H9 (cell line): ENCODE measurements around the gene FMN1. TPM values are rescaled to one million over a fixed set of nuclear protein-coding genes. Genes with fewer than 3 reads are reported as not detected.

Experiments
- DNase-seq: peaks from one replicate; pipeline ENCODE4 v3.0.0-alpha.2; 2017
- H2AFZ ChIP-seq: one replicate; pipeline ENCODE4 v1.6.1; 2013; ENCODE audit warnings: mild to moderate bottlenecking, low read length, control low read depth, moderate library complexity
- H2AK5ac ChIP-seq: 2 replicates; pipeline ENCODE4 v1.6.1; 2013; ENCODE audit warnings: low read length, control low read depth, mixed read lengths; ENCODE audit not compliant: insufficient read length
- H2BK120ac ChIP-seq: one replicate; pipeline ENCODE4 v1.6.1; 2013; ENCODE audit warnings: low read depth, mild to moderate bottlenecking, low read length, control low read depth, inconsistent platforms; ENCODE audit not compliant: poor library complexity, severe bottlenecking
- H2BK12ac ChIP-seq: 2 replicates; pipeline ENCODE4 v1.6.1; 2013; ENCODE audit warnings: low read length, control low read depth, mixed read lengths, low read depth; ENCODE audit not compliant: insufficient read length
- H2BK15ac ChIP-seq: 2 replicates; pipeline ENCODE4 v1.6.1; 2013; ENCODE audit warnings: low read depth, low read length, control low read depth
- H2BK20ac ChIP-seq: one replicate; pipeline ENCODE4 v1.6.1; 2013; ENCODE audit warnings: low read depth, mild to moderate bottlenecking, low read length, control low read depth, inconsistent platforms; ENCODE audit not compliant: poor library complexity, severe bottlenecking
- H2BK5ac ChIP-seq: 2 replicates; pipeline ENCODE4 v1.6.1; 2013; ENCODE audit warnings: low read length, control low read depth, mixed read lengths; ENCODE audit not compliant: insufficient read length
- H3K14ac ChIP-seq: 2 replicates; pipeline ENCODE4 v1.6.1; 2013; ENCODE audit warnings: low read length, control low read depth; ENCODE audit not compliant: insufficient read depth
- H3K18ac ChIP-seq: 2 replicates; pipeline ENCODE4 v1.6.1; 2013; ENCODE audit warnings: low read depth, mild to moderate bottlenecking, mixed read lengths, low read length, control low read depth; ENCODE audit not compliant: insufficient read length
- H3K23ac ChIP-seq: 2 replicates; pipeline ENCODE4 v1.6.1; 2013; ENCODE audit warnings: low read length, control low read depth, mixed read lengths, low read depth; ENCODE audit not compliant: insufficient read length
- H3K23me2 ChIP-seq: 2 replicates; pipeline ENCODE4 v1.6.1; 2013; ENCODE audit warnings: low read depth, mild to moderate bottlenecking, mixed read lengths, low read length, control low read depth; ENCODE audit not compliant: insufficient read length, poor library complexity, severe bottlenecking
- H3K27ac ChIP-seq: 2 replicates; pipeline ENCODE4 v1.5.1; 2013; ENCODE audit warnings: low read length, control low read depth, mixed read lengths, low read depth; ENCODE audit not compliant: insufficient read length
- H3K27me3 ChIP-seq: 2 replicates; pipeline ENCODE4 v1.6.1; 2013; ENCODE audit warnings: low read length, control low read depth, inconsistent platforms; ENCODE audit not compliant: insufficient read depth
- H3K4ac ChIP-seq: 2 replicates; pipeline ENCODE4 v1.6.1; 2013; ENCODE audit warnings: low read depth, mild to moderate bottlenecking, control low read depth, inconsistent platforms, low read length, moderate library complexity
- H3K4me1 ChIP-seq: 2 replicates; pipeline ENCODE4 v1.6.1; 2013; ENCODE audit warnings: low read length, control low read depth, inconsistent platforms; ENCODE audit not compliant: insufficient read depth
- H3K4me2 ChIP-seq: 2 replicates; pipeline ENCODE4 v1.6.1; 2013; ENCODE audit warnings: low read length, control low read depth, mixed read lengths; ENCODE audit not compliant: insufficient read length, insufficient read depth
- H3K56ac ChIP-seq: 2 replicates; pipeline ENCODE4 v1.6.1; 2013; ENCODE audit warnings: low read depth, mild to moderate bottlenecking, mixed read lengths, low read length, control low read depth; ENCODE audit not compliant: insufficient read length
- H3K79me1 ChIP-seq: 2 replicates; pipeline ENCODE4 v1.6.1; 2013; ENCODE audit warnings: low read depth, mild to moderate bottlenecking, moderate library complexity, low read length, control low read depth, inconsistent platforms; ENCODE audit not compliant: insufficient read depth, poor library complexity, severe bottlenecking
- H3K79me2 ChIP-seq: 2 replicates; pipeline ENCODE4 v1.6.1; 2013; ENCODE audit warnings: low read length, control low read depth, inconsistent platforms; ENCODE audit not compliant: insufficient read depth
- H3K9ac ChIP-seq: 2 replicates; pipeline ENCODE4 v1.6.1; 2013; ENCODE audit warnings: low read length, control low read depth, mixed read lengths; ENCODE audit not compliant: insufficient read length; ENCODE audit errors: extremely low read depth
- H3K9me3 ChIP-seq: one replicate; pipeline ENCODE4 v1.6.1; 2013; ENCODE audit warnings: low read depth, low read length, inconsistent platforms; ENCODE audit not compliant: control insufficient read depth
- H3T11ph ChIP-seq: one replicate; pipeline ENCODE4 v1.6.1; 2013; ENCODE audit warnings: mild to moderate bottlenecking, low read length, control low read depth, inconsistent platforms
- H4K20me1 ChIP-seq: one replicate; pipeline ENCODE4 v1.6.1; 2013; ENCODE audit not compliant: control insufficient read depth, insufficient read length, insufficient read depth
- H4K5ac ChIP-seq: 2 replicates; pipeline ENCODE4 v1.6.1; 2013; ENCODE audit warnings: low read depth, mild to moderate bottlenecking, mixed read lengths, low read length, control low read depth; ENCODE audit not compliant: insufficient read length
- H4K8ac ChIP-seq: replicated peaks from 2 replicates; pipeline ENCODE4 v1.6.1; 2013; ENCODE audit warnings: low read length, control low read depth, mixed read lengths, low read depth; ENCODE audit not compliant: insufficient read length
- H4K91ac ChIP-seq: 2 replicates; pipeline ENCODE4 v1.6.1; 2013; ENCODE audit warnings: low read depth, mild to moderate bottlenecking, moderate library complexity, mixed read lengths, low read length, control low read depth; ENCODE audit not compliant: insufficient read length
- H3K27ac Mint-ChIP-seq, 3 experiments: 2 replicates in 2 of 3; 3 replicates in 1 of 3; pipeline ENCODE4 v1.8.0; 2020 to 2021; ENCODE audit warnings: mixed read lengths in 3 of 3, mild to moderate bottlenecking in 1 of 3, moderate library complexity in 1 of 3
- H3K27me3 Mint-ChIP-seq: 2 replicates; pipeline ENCODE4 v1.8.0; 2021; ENCODE audit warnings: low read depth, mild to moderate bottlenecking, moderate library complexity, mixed read lengths
- H3K36me3 Mint-ChIP-seq, 3 experiments: 2 replicates in 2 of 3; 3 replicates in 1 of 3; pipeline ENCODE4 v1.8.0; 2020 to 2021; ENCODE audit warnings: low read depth in 3 of 3, mixed read lengths in 3 of 3; ENCODE audit not compliant: insufficient read depth in 1 of 3
- H3K4me1 Mint-ChIP-seq, 2 experiments: 2 replicates each; pipeline ENCODE4 v1.8.0; 2020; ENCODE audit warnings: mixed read lengths in 2 of 2
- H3K4me3 Mint-ChIP-seq, 2 experiments: 2 replicates in 1 of 2; 3 replicates in 1 of 2; pipeline ENCODE4 v1.8.0; 2020 to 2021; ENCODE audit warnings: mild to moderate bottlenecking in 2 of 2, mixed read lengths in 2 of 2, moderate library complexity in 1 of 2
- H3K9me3 Mint-ChIP-seq, 2 experiments: 2 replicates in 1 of 2; 3 replicates in 1 of 2; pipeline ENCODE4 v1.8.0; 2020; ENCODE audit warnings: mild to moderate bottlenecking in 2 of 2, mixed read lengths in 2 of 2, moderate library complexity in 1 of 2
- CTCF ChIP-seq: fragments of 200-600 bp; sonication (generic); conservative IDR thresholded peaks from 3 replicates; pipeline ENCODE4 v1.8.0; 2021; ENCODE audit warnings: antibody characterized with exemption, mild to moderate bottlenecking
- WGBS: extraction: QIAGEN DNeasy Blood & Tissue Kit; methylation state at CpG from one replicate; pipeline ENCODE4 v1.1.7; 2013; ENCODE audit warnings: missing lambda C conversion rate, low lambda C conversion rate, mixed read lengths; ENCODE audit not compliant: insufficient read length; ENCODE audit errors: extremely low coverage; 5-methylcytosine and 5-hydroxymethylcytosine counted together
- total RNA-seq: library from RNA; stranded (reverse); gene quantifications from 2 replicates; pipeline ENCODE4 v1.2.1, GENCODE V29; 2021

The FMN1 gene
- total RNA-seq, 1 experiment from 2014 or later = 1.9 TPM

GRCh38 chr15:32901192-32901591 is 293.3 kb downstream of the FMN1 start:
- no peaks in the 10 kb centered on the region for H3K36me3 Mint-ChIP-seq
- no peaks in the 10 kb centered on the region for H3K23me2 ChIP-seq
- no peak overlapping the region for H3K4ac ChIP-seq
- H3K4me2 ChIP-seq = no peak overlapping the region
- H3K23ac ChIP-seq = no peak overlapping the region
- no peak overlapping the region for H2BK12ac ChIP-seq
- no peak overlapping the region for H2AFZ ChIP-seq
- TF ChIP-seq CTCF = no peak
- H3K9me3 ChIP-seq = no peaks in the 10 kb centered on the region
- H3K27ac ChIP-seq = no peak overlapping the region
- no peak overlapping the region for H2BK120ac ChIP-seq
- no peak overlapping the region for H2BK5ac ChIP-seq
- H3K79me1 ChIP-seq = no peaks in the 10 kb centered on the region
- no peaks in the 10 kb centered on the region for H4K20me1 ChIP-seq
- H3T11ph ChIP-seq = no peak overlapping the region
- H2BK15ac ChIP-seq = no peak overlapping the region
- peaks cover 37% of the 10 kb centered on the region for H3K27me3 Mint-ChIP-seq
- H3K18ac ChIP-seq = no peak overlapping the region
- H4K5ac ChIP-seq = no peak overlapping the region
- H2BK20ac ChIP-seq = no peak overlapping the region
- no CpG with 5 or more reads among the region's 2 CpGs for WGBS
- no peak overlapping the region for H3K27ac Mint-ChIP-seq
- no peaks in the 10 kb centered on the region; the same call in 1 of the 2 replicates for H3K27me3 ChIP-seq
- H3K9me3 Mint-ChIP-seq = no peaks in the 10 kb centered on the region
- H3K4me1 ChIP-seq = peaks cover 2% of the 10 kb centered on the region; the same call in 1 of the 2 replicates
- no peak overlapping the region for H3K14ac ChIP-seq
- no peak overlapping the region for H4K8ac ChIP-seq
- H3K9ac ChIP-seq = no peak overlapping the region
- no peak overlapping the region for H2AK5ac ChIP-seq
- DNase-seq = no peak
- H3K4me1 Mint-ChIP-seq = peaks cover 51 to 55% of the 10 kb centered on the region in 2 experiments
- H4K91ac ChIP-seq = no peak overlapping the region
- H3K56ac ChIP-seq = no peak overlapping the region
- H3K4me3 Mint-ChIP-seq = no peak overlapping the region
- H3K79me2 ChIP-seq = no peaks in the 10 kb centered on the region
